Panc1 (cell line): ENCODE measurements around the gene ASTN2. TPM values are rescaled to one million over a fixed set of nuclear protein-coding genes. Genes with fewer than 3 reads are reported as not detected.

Experiments
- ATAC-seq: fragments of 200-7000 bp; cut with Tn5 transposase; 2 replicates; pipeline ENCODE4 v1.9.1; 2020; ENCODE audit warnings: mild to moderate bottlenecking, moderate library complexity
- BruUV-seq: library from RNA; stranded (reverse); fragments of 400-500 nt; replicated peaks from 2 replicates; lab custom pipeline; 2021; lab: Mats Ljungman, UMichigan
- CTCF ChIA-PET: fragments of 300-600 bp; sonication (Branson Sonifier 250); formaldehyde crosslinking; loops from one replicate; lab custom pipeline; 2022; ENCODE audit warnings: antibody characterized with exemption; lab: Charles Lee
- POLR2A ChIA-PET: fragments of 300-600 bp; sonication (Branson Sonifier 250); formaldehyde crosslinking; loops from one replicate; lab custom pipeline; 2022; ENCODE audit warnings: antibody characterized with exemption; lab: Charles Lee
- DNase-seq: peaks from one replicate; pipeline ENCODE4 v3.0.0-alpha.2; 2010; ENCODE audit warnings: low read depth, low spot score
- H3K27ac ChIP-seq: 2 replicates; pipeline ENCODE4 v1.5.1; 2011; ENCODE audit warnings: mild to moderate bottlenecking, low read length, inconsistent platforms
- H3K27me3 ChIP-seq: fragments of 200-500 bp; sonication (Bioruptor generic); 2 replicates; pipeline ENCODE4 v1.6.0; 2014; ENCODE audit warnings: low read length, inconsistent platforms; ENCODE audit not compliant: control insufficient read depth, insufficient read depth
- H3K36me3 ChIP-seq: fragments of 200-500 bp; sonication (Bioruptor generic); 2 replicates; pipeline ENCODE4 v1.5.1; 2014; ENCODE audit warnings: inconsistent platforms, mild to moderate bottlenecking, low read length, moderate library complexity; ENCODE audit not compliant: control insufficient read depth, insufficient read depth
- H3K4me1 ChIP-seq: 2 replicates; pipeline ENCODE4 v1.5.1; 2011; ENCODE audit warnings: inconsistent platforms, mild to moderate bottlenecking, low read length, moderate library complexity; ENCODE audit not compliant: control insufficient read depth, insufficient read depth
- H3K4me3 ChIP-seq, 2 experiments: 2 replicates each; pipeline ENCODE4 v1.5.1; 2011 to 2012; ENCODE audit warnings: low read depth in 2 of 2, low read length in 2 of 2, mild to moderate bottlenecking in 2 of 2, inconsistent platforms in 1 of 2, moderate library complexity in 1 of 2
- H3K9me3 ChIP-seq: fragments of 200-500 bp; sonication (Bioruptor generic); 2 replicates; pipeline ENCODE4 v1.5.1; 2014; ENCODE audit warnings: low read depth, mild to moderate bottlenecking, inconsistent platforms, low read length, moderate library complexity; ENCODE audit not compliant: control insufficient read depth, insufficient read depth
- CTCF ChIP-seq: fragments of 450-650 bp; IDR thresholded peaks from 2 replicates; pipeline ENCODE4 v1.5.1; 2017; ENCODE audit warnings: mild to moderate bottlenecking
- POLR2AphosphoS5 ChIP-seq: IDR thresholded peaks from 2 replicates; pipeline ENCODE4 v1.6.1; 2012; ENCODE audit warnings: mild to moderate bottlenecking, low read depth, low read length, moderate library complexity
- SIN3A ChIP-seq: IDR thresholded peaks from 2 replicates; pipeline ENCODE4 v1.6.1; 2012; ENCODE audit warnings: low read depth, mild to moderate bottlenecking, low read length, moderate library complexity, borderline replicate concordance; ENCODE audit not compliant: insufficient read depth
- TCF7L2 ChIP-seq: IDR thresholded peaks from 2 replicates; pipeline ENCODE4 v1.6.1; 2011; ENCODE audit warnings: mild to moderate bottlenecking, low read depth, low read length, inconsistent platforms
- in situ Hi-C: cut with HindIII; loops from 2 replicates; pipeline ENCODE4 v1.10.0; 2016; ENCODE audit warnings: low sequenced_read_pairs, low pct_unique_long_range_greater_than_20kb
- intact Hi-C: fragments of 100-400 bp; cut with micrococcal nuclease; formaldehyde crosslinking; loops from one replicate; pipeline ENCODE4 v1.10.0; 2022; ENCODE audit not compliant: unreplicated experiment
- total RNA-seq: library from RNA; stranded (reverse); gene quantifications from one replicate; pipeline ENCODE4 v1.2.1, GENCODE V29; 2021; ENCODE audit not compliant: unreplicated experiment
- TF ChIP-seq, protein P1 (sequence below), 2 experiments: IDR thresholded peaks; 2 replicates each; pipeline ENCODE4 v1.6.1; 2011 to 2012; ENCODE audit warnings: low read depth in 2 of 2, control low read depth in 1 of 2, low read length in 1 of 2, mild to moderate bottlenecking in 1 of 2, moderate library complexity in 1 of 2; ENCODE audit not compliant: insufficient read depth in 1 of 2

ASTN2 gene
- total RNA-seq, 1 experiment from 2014 or later: 3.9 TPM

- Histone ChIP-seq H3K4me1 (no peaks in the 10 kb centered on the region), H3K27ac (no peak overlapping the region), H3K4me3 (no peak overlapping the region), H3K27me3 (no peaks in the 10 kb centered on the region), H3K9me3 (no peaks in the 10 kb centered on the region), H3K36me3 (no peaks in the 10 kb centered on the region)
- in situ Hi-C loops: no loop called here
- no TSS peak for BruUV-seq
- TF ChIP-seq SIN3A (no peak), TCF7L2 (no peak), CTCF (no peak), POLR2AphosphoS5 (no peak)
- TF ChIP-seq, protein P1, sequence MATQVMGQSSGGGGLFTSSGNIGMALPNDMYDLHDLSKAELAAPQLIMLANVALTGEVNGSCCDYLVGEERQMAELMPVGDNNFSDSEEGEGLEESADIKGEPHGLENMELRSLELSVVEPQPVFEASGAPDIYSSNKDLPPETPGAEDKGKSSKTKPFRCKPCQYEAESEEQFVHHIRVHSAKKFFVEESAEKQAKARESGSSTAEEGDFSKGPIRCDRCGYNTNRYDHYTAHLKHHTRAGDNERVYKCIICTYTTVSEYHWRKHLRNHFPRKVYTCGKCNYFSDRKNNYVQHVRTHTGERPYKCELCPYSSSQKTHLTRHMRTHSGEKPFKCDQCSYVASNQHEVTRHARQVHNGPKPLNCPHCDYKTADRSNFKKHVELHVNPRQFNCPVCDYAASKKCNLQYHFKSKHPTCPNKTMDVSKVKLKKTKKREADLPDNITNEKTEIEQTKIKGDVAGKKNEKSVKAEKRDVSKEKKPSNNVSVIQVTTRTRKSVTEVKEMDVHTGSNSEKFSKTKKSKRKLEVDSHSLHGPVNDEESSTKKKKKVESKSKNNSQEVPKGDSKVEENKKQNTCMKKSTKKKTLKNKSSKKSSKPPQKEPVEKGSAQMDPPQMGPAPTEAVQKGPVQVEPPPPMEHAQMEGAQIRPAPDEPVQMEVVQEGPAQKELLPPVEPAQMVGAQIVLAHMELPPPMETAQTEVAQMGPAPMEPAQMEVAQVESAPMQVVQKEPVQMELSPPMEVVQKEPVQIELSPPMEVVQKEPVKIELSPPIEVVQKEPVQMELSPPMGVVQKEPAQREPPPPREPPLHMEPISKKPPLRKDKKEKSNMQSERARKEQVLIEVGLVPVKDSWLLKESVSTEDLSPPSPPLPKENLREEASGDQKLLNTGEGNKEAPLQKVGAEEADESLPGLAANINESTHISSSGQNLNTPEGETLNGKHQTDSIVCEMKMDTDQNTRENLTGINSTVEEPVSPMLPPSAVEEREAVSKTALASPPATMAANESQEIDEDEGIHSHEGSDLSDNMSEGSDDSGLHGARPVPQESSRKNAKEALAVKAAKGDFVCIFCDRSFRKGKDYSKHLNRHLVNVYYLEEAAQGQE (IDR thresholded peaks at IDR 0.05; ENCODE audit: insufficient read depth in 1 of 2, low read depth in 2 of 2, low read length in 1 of 2): no peak
- intact Hi-C loops: no loop called here
- ChIA-PET CTCF (no interaction called here), POLR2A (no interaction called here)
- ATAC-seq: no peak
- DNase-seq: no peak
These were observed 558.8 kb downstream of the ASTN2 start for GRCh38 chr9:116855881-116856662.

DNA sequence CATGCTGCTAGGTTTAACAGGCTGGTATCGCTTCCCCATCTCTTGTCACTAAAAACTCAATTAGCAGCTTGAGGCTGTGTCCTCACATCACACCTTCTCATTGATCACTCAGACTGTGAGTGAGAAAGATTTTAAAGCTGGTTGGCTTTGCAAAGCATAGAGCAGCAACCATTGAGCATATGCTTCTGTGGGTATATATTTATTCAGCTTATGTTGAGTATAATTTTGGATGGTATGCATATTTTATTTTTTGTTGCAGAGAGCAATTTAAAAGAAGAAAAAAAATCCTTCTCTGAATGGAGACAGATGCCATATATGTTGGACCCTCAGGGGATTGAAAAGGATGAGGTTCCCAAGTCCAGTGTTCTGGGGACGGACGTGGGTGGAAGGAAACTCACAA, 565.1 kb downstream of the ASTN2 start:
- intact Hi-C loops: no loop called here
- POLR2A ChIA-PET: no interaction called here
- CTCF ChIA-PET: no interaction called here
- H3K4me3 ChIP-seq: no peak overlapping the region
- BruUV-seq: no TSS peak
- H3K4me1 ChIP-seq: no peaks in the 10 kb centered on the region
- no peak overlapping the region for H3K27ac ChIP-seq
- DNase-seq (no peak), ATAC-seq (no peak)
- no peaks in the 10 kb centered on the region for H3K9me3 ChIP-seq
- H3K27me3 ChIP-seq: no peaks in the 10 kb centered on the region
- TF ChIP-seq TCF7L2 (no peak), CTCF (no peak), POLR2AphosphoS5 (no peak), SIN3A (no peak)
- TF ChIP-seq, protein P1 (IDR thresholded peaks at IDR 0.05; ENCODE audit: insufficient read depth in 1 of 2, low read depth in 2 of 2, low read length in 1 of 2): no peak
- in situ Hi-C loops: no loop called here
- no peaks in the 10 kb centered on the region for H3K36me3 ChIP-seq
